Mesodermal cell (in vitro differentiated cells): Measurements from ENCODE around the gene TRIM65.

Experiments used
- H3K27ac ChIP-seq: 2 replicates; pipeline ENCODE4 v1.7.0; 2013; ENCODE audit warnings: mild to moderate bottlenecking, low read depth, low read length, moderate library complexity; ENCODE audit not compliant: severe bottlenecking
- H3K36me3 ChIP-seq: 2 replicates; pipeline ENCODE4 v1.7.1; 2013; ENCODE audit warnings: mild to moderate bottlenecking, low read length, moderate library complexity; ENCODE audit not compliant: control insufficient read depth, insufficient read depth
- H3K4me1 ChIP-seq: one replicate; pipeline ENCODE4 v1.7.1; 2013; ENCODE audit warnings: mild to moderate bottlenecking, low read length; ENCODE audit not compliant: insufficient read depth, control insufficient read depth, poor library complexity, severe bottlenecking
- H3K4me3 ChIP-seq: 2 replicates; pipeline ENCODE4 v1.7.0; 2013; ENCODE audit warnings: low read length, control low read depth, mild to moderate bottlenecking; ENCODE audit not compliant: insufficient read depth, poor library complexity, severe bottlenecking; ENCODE audit errors: extremely low read depth
- H3K9me3 ChIP-seq: 2 replicates; pipeline ENCODE4 v1.7.1; 2013; ENCODE audit warnings: mild to moderate bottlenecking, low read length, moderate library complexity; ENCODE audit not compliant: control insufficient read depth
- WGBS, 2 experiments: methylation state at CpG; one replicate each; pipeline ENCODE4 v1.1.5; 2013; ENCODE audit warnings: missing lambda C conversion rate in 2 of 2; ENCODE audit not compliant: insufficient coverage in 2 of 2; 5-methylcytosine and 5-hydroxymethylcytosine counted together

TRIM65 gene

GRCh38 chr17:75885431-75885830 lies 11.3 kb downstream of the TRIM65 start:
- Histone ChIP-seq H3K9me3 (no peaks in the 10 kb centered on the region), H3K27ac (no peak overlapping the region), H3K4me3 (no peak overlapping the region), H3K36me3 (peaks cover 9% of the 10 kb centered on the region), H3K4me1 (no peaks in the 10 kb centered on the region)
- WGBS, 2 experiments: 92 to 95% methylated on average over 8 of the region's 8 CpGs

GRCh38 chr17:75881678-75882454 lies 14.9 kb downstream of the TRIM65 start:
- Histone ChIP-seq H3K4me1 (peaks cover 1% of the 10 kb centered on the region), H3K27ac (no peak overlapping the region), H3K36me3 (no peaks in the 10 kb centered on the region), H3K4me3 (no peak overlapping the region), H3K9me3 (no peaks in the 10 kb centered on the region)
- WGBS, 2 experiments: 89 to 92% methylated on average over 12 to 14 of the region's 15 CpGs

DNA sequence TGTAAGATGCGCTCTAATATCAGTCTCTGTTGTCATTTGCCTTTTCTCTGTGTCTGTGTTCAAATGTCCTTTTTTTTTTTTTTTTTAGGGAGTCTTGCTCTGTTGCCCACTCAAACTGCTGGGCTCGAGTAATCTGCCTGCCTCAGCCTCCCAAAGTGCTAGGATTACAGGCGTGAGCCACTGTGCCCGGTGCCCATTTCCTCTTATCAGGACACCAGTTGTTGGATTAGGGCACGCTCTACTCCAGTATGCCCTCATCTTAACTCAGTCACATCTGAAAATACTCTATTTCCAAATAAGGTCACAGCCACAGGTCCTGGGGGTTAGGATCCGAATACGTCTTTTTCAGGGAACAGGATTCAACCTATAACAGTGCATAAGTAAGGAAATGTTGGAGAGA lies 16.5 kb downstream of the TRIM65 start:
- Histone ChIP-seq H3K36me3 (peaks cover 7% of the 10 kb centered on the region), H3K4me3 (no peak overlapping the region), H3K4me1 (peaks cover 15% of the 10 kb centered on the region), H3K9me3 (no peaks in the 10 kb centered on the region), H3K27ac (no peak overlapping the region)
- WGBS, 2 experiments: 75 to 92% methylated on average over 4 to 6 of the region's 7 CpGs

DNA sequence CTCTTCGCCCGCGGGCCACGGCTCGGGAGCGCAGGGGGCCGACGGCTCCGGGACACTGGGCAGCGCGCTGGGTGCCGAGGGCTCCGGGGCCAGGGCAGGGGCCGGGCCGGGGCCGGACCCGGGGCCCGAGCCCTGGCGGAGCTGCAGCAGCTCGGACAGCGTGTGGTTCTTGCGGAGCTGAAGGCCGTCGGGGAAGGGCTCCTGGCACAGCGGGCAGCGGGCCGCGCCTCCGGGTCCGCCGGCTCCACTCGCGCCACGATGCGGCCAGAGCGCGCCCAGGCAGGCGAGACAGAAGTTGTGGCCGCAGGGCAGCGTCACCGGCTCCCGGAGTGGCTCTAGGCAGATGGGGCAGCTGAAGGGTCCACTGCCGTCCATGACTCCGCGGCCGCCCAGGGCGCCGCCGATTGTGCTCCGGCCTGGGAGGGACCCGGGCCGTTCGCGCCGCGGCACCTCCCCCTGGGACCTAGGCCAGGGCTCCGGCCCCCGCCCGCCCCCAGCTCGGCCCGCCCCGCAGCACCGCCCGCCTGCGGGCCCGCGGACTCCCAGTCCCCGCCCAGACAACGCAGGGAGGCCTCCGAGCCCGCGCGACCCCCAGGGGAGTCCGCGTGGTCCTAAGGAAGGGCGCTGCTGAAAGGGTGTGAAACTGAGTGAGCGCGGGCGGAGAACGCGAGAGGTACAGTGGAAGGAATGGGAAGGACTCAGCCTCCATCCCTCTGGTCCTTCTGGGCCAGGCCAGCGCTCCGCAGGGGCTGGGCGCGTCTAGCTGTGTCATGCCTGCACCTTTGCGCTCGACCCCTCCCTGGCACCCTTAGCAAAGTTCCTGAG lies 18.4 kb downstream of the TRIM65 start, which contains the start of gene TRIM47:
TRIM47 (minus strand) TSS at position 408 of the 825 bp plus-strand sequence; CDS start at position 375, 33 bp downstream.
- Histone ChIP-seq H3K36me3 (peaks cover 14% of the 10 kb centered on the region), H3K9me3 (no peaks in the 10 kb centered on the region), H3K4me3 (peak within 1 kb of the TSS; percentile 58), H3K4me1 (peaks cover 15% of the 10 kb centered on the region), H3K27ac (peak within 1 kb of the TSS; percentile 75)
- WGBS, 2 experiments: 7 to 8% methylated on average over 66 to 76 of the region's 87 CpGs

- WGBS, 2 experiments: 1% methylated on average over 46 to 50 of the region's 56 CpGs
- peak overlapping the region; percentile 58 for H3K4me3 ChIP-seq
- peaks cover 20% of the 10 kb centered on the region for H3K4me1 ChIP-seq
- peaks cover 14% of the 10 kb centered on the region for H3K36me3 ChIP-seq
- no peaks in the 10 kb centered on the region for H3K9me3 ChIP-seq
- peak overlapping the region; percentile 75 for H3K27ac ChIP-seq
Measured at GRCh38 chr17:75877752-75878173, 19.0 kb downstream of the TRIM65 start.

GRCh38 chr17:75876938-75877751 lies 19.6 kb downstream of the TRIM65 start:
- peak overlapping the region; percentile 75 for H3K27ac ChIP-seq
- peak overlapping the region; percentile 58 for H3K4me3 ChIP-seq
- peaks cover 23% of the 10 kb centered on the region for H3K4me1 ChIP-seq
- no peaks in the 10 kb centered on the region for H3K9me3 ChIP-seq
- WGBS, 2 experiments: 26 to 40% methylated on average over 23 to 39 of the region's 41 CpGs
- peaks cover 14% of the 10 kb centered on the region for H3K36me3 ChIP-seq

DNA sequence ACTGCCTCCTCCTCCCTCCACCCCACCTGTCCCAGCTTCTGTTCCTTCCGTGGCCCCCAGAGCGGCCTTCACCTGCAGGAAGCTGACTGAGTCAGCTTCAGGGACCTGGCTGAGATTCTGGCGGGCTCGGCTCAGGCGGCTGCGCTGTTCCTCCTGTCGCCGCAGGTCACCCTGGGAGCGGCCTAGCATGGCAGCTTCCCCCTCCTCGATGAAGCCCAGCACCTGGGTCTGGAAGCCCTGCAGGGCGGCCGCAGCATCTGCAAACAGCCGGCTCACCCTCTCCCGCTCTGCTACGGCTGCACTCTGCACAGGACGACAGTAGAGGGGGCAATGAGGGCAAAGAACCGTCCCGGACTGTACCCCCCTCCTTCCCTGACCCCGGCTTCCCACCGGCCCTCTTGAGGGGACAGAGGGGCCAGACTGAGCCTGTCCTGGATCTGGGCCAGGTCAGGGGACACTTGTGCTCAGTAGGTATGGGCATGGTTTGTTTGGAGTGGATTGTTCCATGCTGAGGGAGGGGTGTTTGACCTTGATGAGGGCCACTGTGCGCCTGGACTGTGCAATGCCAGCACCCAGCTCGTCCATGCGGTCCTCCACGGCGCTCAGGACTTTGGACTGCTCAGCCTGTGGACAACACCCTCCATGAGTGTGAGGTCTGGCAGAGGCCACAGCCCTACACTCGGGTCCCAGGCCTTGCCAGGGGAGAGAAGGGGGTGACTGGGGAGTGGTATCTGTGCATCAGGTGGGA lies 20.4 kb downstream of the TRIM65 start:
- Histone ChIP-seq H3K9me3 (no peaks in the 10 kb centered on the region), H3K4me1 (peaks cover 23% of the 10 kb centered on the region), H3K36me3 (peaks cover 14% of the 10 kb centered on the region), H3K27ac (peak overlapping the region; percentile 75), H3K4me3 (peak overlapping the region; percentile 58)
- 64 to 70% methylated on average over 20 to 21 of the region's 26 CpGs for WGBS, 2 experiments

- Histone ChIP-seq H3K4me1 (peaks cover 23% of the 10 kb centered on the region), H3K27ac (no peak overlapping the region), H3K36me3 (peaks cover 14% of the 10 kb centered on the region), H3K4me3 (no peak overlapping the region), H3K9me3 (no peaks in the 10 kb centered on the region)
- WGBS, 2 experiments: 89 to 91% methylated on average over 4 to 5 of the region's 5 CpGs
Measured at GRCh38 chr17:75875940-75876189, 20.9 kb downstream of the TRIM65 start.

- Histone ChIP-seq H3K4me1 (peaks cover 23% of the 10 kb centered on the region), H3K9me3 (no peaks in the 10 kb centered on the region), H3K36me3 (peaks cover 14% of the 10 kb centered on the region), H3K4me3 (no peak overlapping the region), H3K27ac (no peak overlapping the region)
- WGBS, 2 experiments: 81 to 84% methylated on average over 11 to 12 of the region's 18 CpGs
Measured at GRCh38 chr17:75875182-75875939, 21.4 kb downstream of the TRIM65 start.
